NCI-H2171 (cell line): ENCODE data around the gene CNNM1.
A peak's percentile ranks its signal among the peaks of the same experiment; 100 is the strongest.

Experiments used
- DNase-seq: peaks from one replicate; lab custom pipeline; 2025; lab: John Stamatoyannopoulos, UW

CNNM1 gene

GRCh38 chr10:99329304-99329553, at the start of gene CNNM1:
Gene CNNM1 (plus strand): TSS chr10:99329356. CDS start chr10:99329388, 32 bp downstream.
- DNase-seq, result peak; percentile 56

GRCh38 chr10:99279626-99280111, 49.5 kb upstream of the CNNM1 start:
- no peak for DNase-seq

- no peak for DNase-seq
These were observed 48.7 kb upstream of the CNNM1 start for GRCh38 chr10:99280472-99280871.

DNA sequence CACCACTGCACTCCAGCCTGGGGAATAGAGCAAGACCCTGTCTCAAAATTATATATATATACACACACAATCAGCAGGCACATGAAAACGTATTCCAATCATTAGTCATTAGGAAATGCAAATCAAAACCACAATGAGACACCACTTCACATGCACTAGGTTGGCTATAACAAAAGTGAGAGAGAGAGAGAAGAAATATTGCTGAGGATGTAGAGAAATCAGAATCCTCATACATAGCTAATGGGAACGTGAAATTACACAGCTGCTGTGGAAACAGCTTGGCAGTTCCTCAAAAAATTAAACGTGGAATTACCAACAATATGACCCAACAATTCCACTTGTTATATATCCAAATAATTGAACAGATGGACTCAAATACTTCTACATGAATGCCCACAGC, 43.3 kb upstream of the CNNM1 start:
- no peak for DNase-seq

- no peak for DNase-seq
These were observed 38.9 kb upstream of the CNNM1 start for GRCh38 chr10:99290306-99290705.

- DNase-seq, result no peak
These were observed 37.0 kb upstream of the CNNM1 start for GRCh38 chr10:99292159-99292558.

DNA sequence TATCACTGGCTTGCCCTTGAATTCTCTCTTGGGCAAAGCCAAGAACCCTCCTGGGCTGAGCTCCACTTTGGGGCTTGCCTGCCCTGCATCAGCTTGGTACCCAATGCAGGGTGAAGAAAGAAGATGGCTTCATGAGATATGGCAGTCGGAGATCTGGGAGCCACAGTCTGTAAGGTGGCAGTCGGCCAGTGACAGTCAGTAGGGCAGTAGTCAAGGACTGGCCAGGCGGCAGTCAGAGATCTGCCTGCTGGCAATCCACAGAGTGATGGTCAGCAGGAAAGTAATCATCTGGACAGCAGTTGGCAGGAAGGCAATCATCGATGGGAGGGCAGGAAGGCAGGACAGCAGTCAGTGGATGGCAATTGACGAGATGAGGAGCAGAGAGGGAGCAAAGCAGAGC, 32.6 kb upstream of the CNNM1 start:
- no peak for DNase-seq

DNA sequence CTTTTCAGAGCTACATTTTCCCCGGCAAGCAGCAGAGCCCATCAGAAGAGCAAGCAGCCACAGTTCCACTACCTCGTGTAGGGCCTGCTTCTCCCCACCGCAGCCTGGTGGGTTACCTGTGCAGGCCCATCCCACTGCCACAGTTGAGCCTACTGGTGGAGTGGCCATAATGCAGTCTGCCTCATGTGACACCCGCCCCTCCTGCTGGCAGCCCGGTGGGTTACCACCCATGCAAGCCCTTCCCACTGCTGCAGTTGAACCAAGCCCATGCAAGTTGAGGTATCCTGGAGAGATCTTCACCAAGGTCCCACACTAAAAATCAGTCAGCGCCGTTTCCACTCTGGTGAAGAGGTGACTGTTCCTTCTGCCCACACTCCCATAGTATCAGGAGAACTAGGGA, 32.1 kb upstream of the CNNM1 start:
- no peak for DNase-seq

GRCh38 chr10:99303899-99304861, 25.0 kb upstream of the CNNM1 start:
- peak; percentile 19 for DNase-seq

- DNase-seq, result no peak
These were observed 24.3 kb upstream of the CNNM1 start for GRCh38 chr10:99304862-99305229.

DNA sequence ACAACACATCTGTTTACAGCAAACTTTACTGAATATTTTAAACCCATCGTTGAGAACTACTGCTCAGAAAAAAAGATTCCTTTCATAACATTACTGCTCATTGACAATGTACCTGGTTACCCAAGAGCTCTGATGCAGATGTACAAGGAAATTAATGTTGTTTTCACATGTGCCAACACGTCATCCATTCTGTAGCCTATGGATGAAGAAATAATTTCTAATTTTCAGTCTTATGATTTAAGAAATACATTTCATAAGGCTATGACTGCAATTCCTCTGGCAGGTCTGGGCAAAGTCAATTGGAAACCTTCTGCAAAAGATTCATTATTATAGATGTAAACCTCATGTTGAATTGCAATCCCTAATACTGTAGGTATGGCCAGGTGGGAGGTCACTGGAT, 16.7 kb upstream of the CNNM1 start:
- DNase-seq, result no peak

DNA sequence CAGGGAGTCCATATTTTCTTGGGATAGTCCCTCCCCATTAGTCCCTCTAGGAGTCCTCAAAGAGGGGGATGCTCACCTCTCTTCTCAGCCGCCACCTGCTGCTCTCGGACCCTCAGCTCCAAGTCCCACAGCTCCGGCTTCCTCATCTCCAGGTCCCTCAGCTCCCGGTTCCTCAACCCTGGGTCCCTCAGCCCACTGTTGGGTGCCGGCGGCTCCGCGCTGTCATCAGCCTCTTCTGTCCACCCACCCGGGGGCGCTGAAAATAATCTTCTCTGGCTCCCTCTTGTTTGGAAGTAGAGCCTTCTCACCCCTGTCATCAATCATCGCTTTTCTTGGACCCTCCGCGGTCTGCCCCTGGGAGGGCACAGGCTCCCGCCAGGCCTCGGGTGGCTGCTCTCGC, 13.3 kb upstream of the CNNM1 start:
- DNase-seq, result no peak

- DNase-seq, result no peak
These were observed 12.8 kb upstream of the CNNM1 start for GRCh38 chr10:99316374-99316773.

- DNase-seq, result no peak
These were observed 11.1 kb upstream of the CNNM1 start for GRCh38 chr10:99318048-99318447.

DNA sequence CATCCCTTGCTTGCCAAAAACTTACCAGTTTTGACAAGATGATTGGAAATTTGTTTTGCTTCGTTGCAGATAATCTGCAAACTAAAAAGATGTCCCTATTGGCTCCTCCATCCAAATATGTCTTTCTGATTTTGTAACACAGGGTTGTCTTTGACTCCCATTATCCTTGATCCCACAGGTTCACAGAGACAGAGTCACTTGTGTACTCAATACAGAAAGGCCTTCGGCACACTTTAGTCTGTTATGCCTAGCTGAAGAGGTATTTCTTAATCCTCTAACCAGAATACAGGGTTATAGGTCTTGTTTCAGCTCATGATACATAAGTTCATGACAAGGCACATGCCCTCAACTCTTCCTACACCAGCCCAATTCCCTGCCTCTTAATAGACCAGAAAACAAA, 10.7 kb upstream of the CNNM1 start:
- DNase-seq, result no peak

DNA sequence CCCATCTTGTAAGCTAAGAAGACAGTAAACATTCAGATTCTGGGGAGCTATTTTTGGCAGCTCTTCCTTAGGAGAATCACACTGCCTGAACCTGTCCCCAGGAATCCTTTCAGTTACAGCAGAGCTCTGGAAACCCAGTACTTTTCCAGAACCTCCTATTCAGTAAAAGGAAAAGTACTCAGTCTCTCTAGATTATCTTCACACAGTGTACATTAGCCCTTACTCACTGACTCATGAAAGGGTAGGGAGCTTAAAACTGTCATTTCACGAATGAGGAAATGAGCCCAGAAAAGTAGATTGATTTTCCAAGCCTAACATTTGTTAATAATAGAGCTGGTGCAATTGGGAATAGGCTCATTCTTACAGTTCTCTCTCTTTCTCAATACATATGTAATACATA, 3.9 kb upstream of the CNNM1 start:
- DNase-seq, result no peak

DNA sequence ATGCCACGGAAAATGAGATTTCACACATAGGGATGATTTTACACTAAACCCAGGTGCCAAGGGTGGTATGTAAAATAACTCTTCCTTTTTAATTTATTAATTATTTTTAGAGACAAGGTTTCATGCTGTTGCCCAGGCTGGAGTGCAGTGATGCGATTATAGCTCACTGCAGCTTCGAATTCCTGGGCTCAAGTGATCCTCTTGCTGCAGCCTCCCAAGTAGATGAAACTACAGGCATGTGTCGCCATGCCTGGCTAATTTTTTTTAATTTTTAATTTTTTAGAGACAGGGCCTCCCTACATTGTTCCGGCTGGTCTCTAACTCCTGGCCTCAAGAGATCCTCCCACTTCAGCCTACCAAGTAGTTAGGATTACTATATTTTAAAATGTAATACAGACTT, 2.3 kb upstream of the CNNM1 start:
- DNase-seq, result no peak

DNA sequence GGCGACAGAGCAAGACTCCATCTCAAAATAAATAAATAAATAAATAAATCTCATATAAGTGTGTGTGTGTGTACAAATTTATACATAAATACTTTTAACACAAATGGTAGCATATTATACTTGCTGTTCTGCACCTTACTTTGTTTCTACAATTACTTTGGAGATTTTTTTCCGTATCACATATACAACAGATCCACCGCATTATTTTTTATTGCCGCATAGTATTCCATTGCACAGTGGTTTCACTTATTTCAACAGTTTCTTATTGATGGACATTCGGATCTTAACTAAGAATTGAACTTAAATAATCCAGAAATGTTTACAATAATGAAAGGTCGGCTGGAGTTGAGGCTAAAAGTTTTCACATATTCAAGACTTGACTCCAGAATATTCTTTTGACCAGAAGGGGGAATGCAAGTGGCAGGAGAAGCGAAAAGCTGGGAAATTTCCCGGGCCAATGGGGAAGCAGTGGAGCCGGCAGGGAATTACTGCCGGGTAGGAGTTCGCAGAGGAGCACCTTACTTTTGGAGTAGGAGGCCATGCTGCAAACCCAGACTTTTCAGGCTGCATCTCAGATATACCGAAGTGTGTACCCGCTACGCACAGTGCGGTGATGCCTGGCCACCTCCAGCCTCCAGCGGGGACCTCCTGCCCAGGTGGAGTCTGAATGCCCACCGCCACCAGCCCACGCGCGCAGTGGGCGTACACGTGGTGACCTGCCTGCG, 415 bp upstream of the CNNM1 start:
- DNase-seq, result no peak

- no peak for DNase-seq
These were observed 594 bp downstream of the CNNM1 start for GRCh38 chr10:99329554-99330346.

- DNase-seq, result peak; percentile 23
These were observed 1.3 kb downstream of the CNNM1 start for GRCh38 chr10:99330347-99330924.

- DNase-seq, result no peak
These were observed 2.1 kb downstream of the CNNM1 start for GRCh38 chr10:99331207-99331803.

GRCh38 chr10:99337311-99337811, 8.2 kb downstream of the CNNM1 start:
- no peak for DNase-seq
